Gastroesophageal sphincter (tissue), 3 donors: ENCODE measurements around the gene VAV3.

Experiments
- CTCF ChIP-seq, 4 experiments: fragments of 200-600 bp in 2 of 4; fragments of 450-650 bp in 2 of 4; sonication (generic) in 1 of 4; IDR thresholded peaks; one replicate each; pipeline ENCODE4 v1.5.1; 2017 to 2019; ENCODE audit warnings: antibody characterized with exemption in 4 of 4, mild to moderate bottlenecking in 2 of 4, moderate library complexity in 2 of 4
- POLR2A ChIP-seq, 2 donors: fragments of 450-650 bp; IDR thresholded peaks; one replicate each; pipeline ENCODE4 v1.6.1; 2017; ENCODE audit warnings: antibody characterized with exemption in 2 of 2, mild to moderate bottlenecking in 2 of 2, moderate library complexity in 1 of 2

DNA sequence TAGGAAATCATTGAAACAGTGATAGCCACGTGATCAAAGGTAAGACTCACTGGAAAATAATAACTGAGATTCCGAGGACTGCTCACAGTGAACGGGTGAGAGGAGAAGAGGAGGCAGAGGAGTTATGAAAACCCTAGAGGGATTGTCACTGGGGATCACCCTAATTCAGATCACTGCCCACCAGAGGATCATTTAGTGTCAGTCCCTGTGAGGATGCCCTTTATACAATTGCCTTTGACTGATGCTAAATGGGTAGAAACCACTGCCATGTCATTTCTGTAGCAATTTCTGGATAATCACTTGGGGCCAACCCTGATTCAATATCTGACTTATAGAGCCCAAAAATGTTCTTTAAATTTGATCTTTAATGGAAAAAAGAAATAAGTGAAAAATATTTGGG is 14.1 kb upstream of the VAV3 start:
- TF ChIP-seq POLR2A (IDR thresholded peaks at IDR 0.05) (no peak), CTCF (IDR thresholded peaks at IDR 0.05) (no peak)
